ENCODE data around the gene MERTK. TPM values are rescaled to one million over a fixed set of nuclear protein-coding genes. Genes with fewer than 3 reads are reported as not detected.

The MERTK gene
- total RNA-seq, 1 donor from 2014 or later: 5.1 TPM

GRCh38 chr2:111981666-111982065, 83.3 kb downstream of the MERTK start:
- FAIRE-seq: no peak
- H3K4me3 Mint-ChIP-seq (ENCODE audit: unreplicated experiment): no peak overlapping the region

GRCh38 chr2:111982822-111983221, 84.4 kb downstream of the MERTK start:
- no peak overlapping the region for H3K27ac ChIP-seq (ENCODE audit: low read depth, low read length)
- no peaks in the 10 kb centered on the region for H3K36me3 ChIP-seq (ENCODE audit: insufficient read depth, low read length)
- DNase-seq (ENCODE audit: low read depth) (no peak), FAIRE-seq (no peak)
- Mint-ChIP-seq H3K27me3 (ENCODE audit: low read depth, unreplicated experiment) (no peaks in the 10 kb centered on the region), H3K4me1 (ENCODE audit: low read depth, unreplicated experiment) (peaks cover 12% of the 10 kb centered on the region), H3K9me3 (ENCODE audit: unreplicated experiment) (no peaks in the 10 kb centered on the region), H3K36me3 (ENCODE audit: low read depth, unreplicated experiment) (peaks cover 27% of the 10 kb centered on the region), H3K27ac (ENCODE audit: unreplicated experiment) (no peak overlapping the region), H3K4me3 (ENCODE audit: unreplicated experiment) (no peak overlapping the region)
- H3K4me1 ChIP-seq (ENCODE audit: insufficient read depth, low read length): peaks cover 11% of the 10 kb centered on the region
- H3K79me2 ChIP-seq (ENCODE audit: insufficient read depth, low read length): no peaks in the 10 kb centered on the region
- H3K27me3 ChIP-seq (ENCODE audit: insufficient read depth, low read length): peaks cover 6% of the 10 kb centered on the region
- TF ChIP-seq EZH2 (IDR thresholded peaks at IDR 0.05; ENCODE audit: insufficient read depth, low read length) (no peak), CTCF (IDR thresholded peaks at IDR 0.05; ENCODE audit: insufficient read depth, low read depth, low read length) (no peak)
- no peaks in the 10 kb centered on the region for H4K20me1 ChIP-seq (ENCODE audit: insufficient read depth, low read length)
- no peaks in the 10 kb centered on the region for H3K9me3 ChIP-seq (ENCODE audit: insufficient read depth, low read depth, low read length)
- no peak overlapping the region for H3K4me3 ChIP-seq (ENCODE audit: insufficient read depth, low read depth, low read length)
- H3K9ac ChIP-seq (ENCODE audit: low read length): no peak overlapping the region
- no peak overlapping the region for H2AFZ ChIP-seq (ENCODE audit: low read depth, low read length)
- H3K4me2 ChIP-seq (ENCODE audit: low read length): no peak overlapping the region

More at GRCh38 chr2:111981666-111982065, 83.3 kb downstream of the MERTK start:
- Histone ChIP-seq H3K27me3 (ENCODE audit: insufficient read depth, low read length) (peaks cover 6% of the 10 kb centered on the region), H4K20me1 (ENCODE audit: insufficient read depth, low read length) (no peaks in the 10 kb centered on the region), H3K9ac (ENCODE audit: low read length) (no peak overlapping the region), H3K27ac (ENCODE audit: low read depth, low read length) (no peak overlapping the region), H3K4me1 (ENCODE audit: insufficient read depth, low read length) (peaks cover 8% of the 10 kb centered on the region), H3K4me2 (ENCODE audit: low read length) (no peak overlapping the region), H3K9me3 (ENCODE audit: insufficient read depth, low read depth, low read length) (no peaks in the 10 kb centered on the region), H3K79me2 (ENCODE audit: insufficient read depth, low read length) (no peaks in the 10 kb centered on the region), H2AFZ (ENCODE audit: low read depth, low read length) (no peak overlapping the region), H3K36me3 (ENCODE audit: insufficient read depth, low read length) (no peaks in the 10 kb centered on the region), H3K4me3 (ENCODE audit: insufficient read depth, low read depth, low read length) (no peak overlapping the region)
- Mint-ChIP-seq H3K9me3 (ENCODE audit: unreplicated experiment) (peaks cover 6% of the 10 kb centered on the region), H3K36me3 (ENCODE audit: low read depth, unreplicated experiment) (peaks cover 39% of the 10 kb centered on the region), H3K27me3 (ENCODE audit: low read depth, unreplicated experiment) (no peaks in the 10 kb centered on the region), H3K27ac (ENCODE audit: unreplicated experiment) (no peak overlapping the region), H3K4me1 (ENCODE audit: low read depth, unreplicated experiment) (peaks cover 12% of the 10 kb centered on the region)
- no peak for DNase-seq (ENCODE audit: low read depth)
- TF ChIP-seq EZH2 (IDR thresholded peaks at IDR 0.05; ENCODE audit: insufficient read depth, low read length) (no peak), CTCF (IDR thresholded peaks at IDR 0.05; ENCODE audit: insufficient read depth, low read depth, low read length) (no peak)

GRCh38 chr2:111983478-111984212, 85.2 kb downstream of the MERTK start:
- H3K36me3 ChIP-seq (ENCODE audit: insufficient read depth, low read length): no peaks in the 10 kb centered on the region
- H3K4me2 ChIP-seq (ENCODE audit: low read length): no peak overlapping the region
- no peak overlapping the region for H3K27ac ChIP-seq (ENCODE audit: low read depth, low read length)
- H3K4me3 ChIP-seq (ENCODE audit: insufficient read depth, low read depth, low read length): no peak overlapping the region
- no peak overlapping the region for H3K27ac Mint-ChIP-seq (ENCODE audit: unreplicated experiment)
- peaks cover 2% of the 10 kb centered on the region for H3K27me3 ChIP-seq (ENCODE audit: insufficient read depth, low read length)
- peaks cover 11% of the 10 kb centered on the region for H3K4me1 ChIP-seq (ENCODE audit: insufficient read depth, low read length)
- H3K9me3 ChIP-seq (ENCODE audit: insufficient read depth, low read depth, low read length): no peaks in the 10 kb centered on the region
- no peaks in the 10 kb centered on the region for H3K79me2 ChIP-seq (ENCODE audit: insufficient read depth, low read length)
- H4K20me1 ChIP-seq (ENCODE audit: insufficient read depth, low read length): no peaks in the 10 kb centered on the region
- H3K27me3 Mint-ChIP-seq (ENCODE audit: low read depth, unreplicated experiment): no peaks in the 10 kb centered on the region
- FAIRE-seq: no peak
- H3K4me1 Mint-ChIP-seq (ENCODE audit: low read depth, unreplicated experiment): peaks cover 12% of the 10 kb centered on the region
- H3K9me3 Mint-ChIP-seq (ENCODE audit: unreplicated experiment): no peaks in the 10 kb centered on the region
- TF ChIP-seq CTCF (IDR thresholded peaks at IDR 0.05; ENCODE audit: insufficient read depth, low read depth, low read length) (no peak), EZH2 (IDR thresholded peaks at IDR 0.05; ENCODE audit: insufficient read depth, low read length) (no peak)
- no peak overlapping the region for H2AFZ ChIP-seq (ENCODE audit: low read depth, low read length)
- peaks cover 27% of the 10 kb centered on the region for H3K36me3 Mint-ChIP-seq (ENCODE audit: low read depth, unreplicated experiment)
- H3K9ac ChIP-seq (ENCODE audit: low read length): no peak overlapping the region
- H3K4me3 Mint-ChIP-seq (ENCODE audit: unreplicated experiment): no peak overlapping the region
- DNase-seq (ENCODE audit: low read depth): no peak

Measured in astrocyte (in vitro differentiated cells and primary cell).